PC-9 (cell line): ENCODE measurements around the gene HSF5. TPM values are rescaled to one million over a fixed set of nuclear protein-coding genes. Genes with fewer than 3 reads are reported as not detected.

Experiments used
- BruUV-seq: library from RNA; stranded (reverse); fragments of 400-500 nt; replicated peaks from 2 replicates; lab custom pipeline; 2021; lab: Mats Ljungman, UMichigan
- CTCF ChIA-PET: fragments of 300-600 bp; sonication (Branson Sonifier 250); formaldehyde crosslinking; loops from one replicate; lab custom pipeline; 2022; ENCODE audit warnings: antibody characterized with exemption; lab: Charles Lee
- POLR2A ChIA-PET: fragments of 300-600 bp; sonication (Branson Sonifier 250); formaldehyde crosslinking; loops from one replicate; lab custom pipeline; 2022; ENCODE audit warnings: antibody characterized with exemption; ENCODE audit not compliant: unreplicated experiment; lab: Charles Lee
- DNase-seq, 2 experiments: peaks; one replicate each; pipeline versions ENCODE4 v3.0.0 to v3.0.0-alpha.2; 2015 to 2022; ENCODE audit warnings: mixed read lengths in 1 of 2
- H2AFZ ChIP-seq: fragments of 200-600 bp; sonication (generic); 2 replicates; pipeline ENCODE4 v1.8.1; 2017; ENCODE audit warnings: antibody characterized with exemption
- H3F3A ChIP-seq: fragments of 200-600 bp; sonication (generic); 2 replicates; pipeline ENCODE4 v1.8.1; 2017; ENCODE audit warnings: antibody characterized with exemption, mild to moderate bottlenecking, low read depth; ENCODE audit not compliant: insufficient read depth
- H3K27ac ChIP-seq: fragments of 200-600 bp; sonication (generic); 2 replicates; pipeline ENCODE4 v1.6.1; 2016; ENCODE audit warnings: mixed run types
- H3K27me3 ChIP-seq: fragments of 200-600 bp; sonication (generic); 2 replicates; pipeline ENCODE4 v1.6.1; 2016; ENCODE audit warnings: low read depth, mixed run types; ENCODE audit not compliant: insufficient read depth
- H3K36me3 ChIP-seq: fragments of 200-600 bp; sonication (generic); 2 replicates; pipeline ENCODE4 v1.6.1; 2016; ENCODE audit warnings: low read depth, mixed run types
- H3K4me1 ChIP-seq: fragments of 200-600 bp; sonication (generic); replicated peaks from 2 replicates; pipeline ENCODE4 v1.6.1; 2016; ENCODE audit warnings: mixed run types; ENCODE audit not compliant: insufficient read depth
- H3K4me2 ChIP-seq: fragments of 200-600 bp; sonication (generic); 2 replicates; pipeline ENCODE4 v1.6.1; 2017; ENCODE audit warnings: mixed run types
- H3K4me3 ChIP-seq: fragments of 200-600 bp; sonication (generic); 2 replicates; pipeline ENCODE4 v1.6.1; 2016; ENCODE audit warnings: mixed run types
- H3K79me2 ChIP-seq: fragments of 200-600 bp; sonication (generic); 2 replicates; pipeline ENCODE4 v1.6.1; 2017; ENCODE audit warnings: low read depth, mixed run types
- H3K9me2 ChIP-seq: fragments of 200-600 bp; sonication (generic); 2 replicates; pipeline ENCODE4 v1.8.1; 2017; ENCODE audit warnings: mild to moderate bottlenecking; ENCODE audit not compliant: insufficient read depth
- H3K9me3 ChIP-seq: fragments of 200-600 bp; sonication (generic); 2 replicates; pipeline ENCODE4 v1.8.1; 2016; ENCODE audit warnings: low read depth; ENCODE audit not compliant: insufficient read depth
- H4K20me1 ChIP-seq: fragments of 200-600 bp; sonication (generic); 2 replicates; pipeline ENCODE4 v1.8.1; 2017; ENCODE audit not compliant: insufficient read depth
- EZH2 ChIP-seq: fragments of 200-600 bp; sonication (generic); IDR thresholded peaks from 2 replicates; pipeline ENCODE4 v1.8.0; 2017; ENCODE audit warnings: antibody characterized with exemption, low read depth
- intact Hi-C: fragments of 100-400 bp; cut with micrococcal nuclease; formaldehyde crosslinking; loops from one replicate; pipeline ENCODE4 v1.10.0; 2022; ENCODE audit not compliant: unreplicated experiment
- total RNA-seq: library from RNA; stranded (reverse); gene quantifications from 2 replicates; pipeline ENCODE4 v1.2.3, GENCODE V29; 2021
- TF ChIP-seq, protein P1 (sequence below): fragments of 200-600 bp; sonication (generic); conservative IDR thresholded peaks from 2 replicates; pipeline ENCODE4 v1.6.1; 2017; ENCODE audit warnings: mixed run types, antibody characterized with exemption, mild to moderate bottlenecking, moderate library complexity

The HSF5 gene
- total RNA-seq, 1 experiment from 2014 or later, result not detected

DNA sequence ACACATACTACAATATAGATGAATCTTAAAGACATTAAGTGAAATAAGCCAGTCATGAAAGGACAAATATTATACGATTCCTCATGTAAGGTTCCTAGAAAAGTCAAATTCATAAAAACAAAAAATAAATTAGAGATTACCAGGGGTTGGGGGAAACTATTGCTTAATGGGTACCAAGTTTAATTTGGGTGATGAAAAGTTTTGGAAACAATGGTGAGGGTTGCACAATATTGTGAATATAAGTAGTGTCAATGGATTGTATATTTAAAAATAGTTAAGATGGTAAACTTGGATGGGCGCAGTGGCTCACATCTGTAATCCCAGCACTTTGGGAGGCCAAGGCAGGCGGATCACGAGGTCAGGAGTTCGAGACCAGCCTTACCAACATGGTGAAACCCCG, 17.9 kb downstream of the HSF5 start:
- no TSS peak for BruUV-seq
- CTCF ChIA-PET, result no interaction called here
- TF ChIP-seq, protein P1, sequence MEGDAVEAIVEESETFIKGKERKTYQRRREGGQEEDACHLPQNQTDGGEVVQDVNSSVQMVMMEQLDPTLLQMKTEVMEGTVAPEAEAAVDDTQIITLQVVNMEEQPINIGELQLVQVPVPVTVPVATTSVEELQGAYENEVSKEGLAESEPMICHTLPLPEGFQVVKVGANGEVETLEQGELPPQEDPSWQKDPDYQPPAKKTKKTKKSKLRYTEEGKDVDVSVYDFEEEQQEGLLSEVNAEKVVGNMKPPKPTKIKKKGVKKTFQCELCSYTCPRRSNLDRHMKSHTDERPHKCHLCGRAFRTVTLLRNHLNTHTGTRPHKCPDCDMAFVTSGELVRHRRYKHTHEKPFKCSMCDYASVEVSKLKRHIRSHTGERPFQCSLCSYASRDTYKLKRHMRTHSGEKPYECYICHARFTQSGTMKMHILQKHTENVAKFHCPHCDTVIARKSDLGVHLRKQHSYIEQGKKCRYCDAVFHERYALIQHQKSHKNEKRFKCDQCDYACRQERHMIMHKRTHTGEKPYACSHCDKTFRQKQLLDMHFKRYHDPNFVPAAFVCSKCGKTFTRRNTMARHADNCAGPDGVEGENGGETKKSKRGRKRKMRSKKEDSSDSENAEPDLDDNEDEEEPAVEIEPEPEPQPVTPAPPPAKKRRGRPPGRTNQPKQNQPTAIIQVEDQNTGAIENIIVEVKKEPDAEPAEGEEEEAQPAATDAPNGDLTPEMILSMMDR, result no peak
- no peak for TF ChIP-seq EZH2

DNA sequence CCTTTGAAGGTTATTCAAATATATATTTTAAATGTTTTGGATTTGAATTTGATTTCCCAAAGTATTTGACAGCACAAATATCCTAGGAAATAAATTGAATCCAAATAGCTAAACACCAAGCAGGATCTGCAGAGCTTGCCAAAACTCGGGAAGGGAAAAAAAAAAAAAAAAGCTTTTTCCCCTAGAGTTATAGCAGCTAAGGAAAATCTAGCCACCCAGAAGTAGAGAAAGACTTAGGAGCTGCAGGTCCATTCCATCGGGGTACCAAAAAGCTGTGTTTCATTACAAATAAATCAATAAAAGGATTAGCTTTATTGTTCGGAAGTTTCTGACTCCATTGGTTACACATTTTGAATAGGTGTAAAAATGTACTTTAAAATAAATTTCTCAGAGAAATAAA, 19.3 kb downstream of the HSF5 start:
- H3K4me1 ChIP-seq, result no peaks in the 10 kb centered on the region
- H3F3A ChIP-seq, result no peaks in the 10 kb centered on the region
- H2AFZ ChIP-seq, result no peak overlapping the region
- H3K4me2 ChIP-seq, result no peak overlapping the region
- intact Hi-C loops, result no loop called here
- no peak overlapping the region for H3K4me3 ChIP-seq
- H3K9me2 ChIP-seq, result no peaks in the 10 kb centered on the region
- H3K27me3 ChIP-seq, result peaks cover 17% of the 10 kb centered on the region
- BruUV-seq, result no TSS peak
- H3K79me2 ChIP-seq, result no peaks in the 10 kb centered on the region
- TF ChIP-seq, protein P1, result no peak
- no peak for TF ChIP-seq EZH2
- CTCF ChIA-PET, result no interaction called here
- H3K27ac ChIP-seq, result no peak overlapping the region
- POLR2A ChIA-PET, result interaction anchor here (0.7 kb wide), 1 partner anchor 244 kb away, joined by 3 read pairs; no protein-coding TSS in a partner anchor
- H3K9me3 ChIP-seq, result no peaks in the 10 kb centered on the region
- no peaks in the 10 kb centered on the region for H3K36me3 ChIP-seq
- H4K20me1 ChIP-seq, result no peaks in the 10 kb centered on the region
- no peak for DNase-seq

More for the DNA sequence above, 17.9 kb downstream of the HSF5 start:
- H3F3A ChIP-seq, result no peaks in the 10 kb centered on the region
- H3K27ac ChIP-seq, result no peak overlapping the region
- no peaks in the 10 kb centered on the region for H3K9me3 ChIP-seq
- POLR2A ChIA-PET, result no interaction called here
- H2AFZ ChIP-seq, result no peak overlapping the region
- no peaks in the 10 kb centered on the region for H4K20me1 ChIP-seq
- H3K79me2 ChIP-seq, result no peaks in the 10 kb centered on the region
- no peak overlapping the region for H3K4me2 ChIP-seq
- H3K4me1 ChIP-seq, result no peaks in the 10 kb centered on the region
- no peak for DNase-seq
- no peaks in the 10 kb centered on the region for H3K9me2 ChIP-seq
- no peak overlapping the region for H3K4me3 ChIP-seq
- H3K36me3 ChIP-seq, result no peaks in the 10 kb centered on the region
- 0 out of 2 replicates have a peak, but pooled peaks cover 9% of the 10 kb centered on the region for H3K27me3 ChIP-seq
- intact Hi-C loops, result no loop called here

DNA sequence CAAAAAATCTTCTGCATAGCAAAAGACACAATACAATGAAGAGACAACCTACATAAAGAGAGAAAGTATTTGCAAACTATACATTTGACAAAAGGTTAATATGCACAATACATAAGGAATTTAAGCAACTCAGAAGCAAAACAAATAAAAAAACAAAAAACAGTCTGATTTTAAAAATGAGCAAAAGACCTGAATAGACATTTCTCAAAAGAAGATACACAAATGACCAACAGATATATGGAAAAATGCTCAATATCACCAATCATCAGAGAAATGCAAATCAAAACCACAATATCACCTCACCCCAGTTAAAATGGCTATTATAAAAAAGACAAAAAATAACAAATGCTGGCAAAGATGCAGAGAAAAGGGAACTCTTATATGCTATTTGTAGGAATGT, 32.7 kb downstream of the HSF5 start:
- Histone ChIP-seq H3K27me3 (no peaks in the 10 kb centered on the region), H3K79me2 (no peaks in the 10 kb centered on the region), H3K27ac (no peak overlapping the region), H3K4me1 (no peaks in the 10 kb centered on the region), H3K36me3 (no peaks in the 10 kb centered on the region), H3F3A (peaks cover 4% of the 10 kb centered on the region; the same call in 1 of the 2 replicates), H2AFZ (no peak overlapping the region), H3K4me2 (no peak overlapping the region), H4K20me1 (no peaks in the 10 kb centered on the region), H3K4me3 (no peak overlapping the region), H3K9me2 (no peaks in the 10 kb centered on the region), H3K9me3 (no peaks in the 10 kb centered on the region)
- TF ChIP-seq, protein P1, result no peak
- TF ChIP-seq EZH2, result no peak
- ChIA-PET CTCF (no interaction called here), POLR2A (no interaction called here)
- BruUV-seq, result no TSS peak
- no peak for DNase-seq
- intact Hi-C loops, result no loop called here
